CD14-positive monocyte (primary cell): ENCODE data around the gene OLFML2B. TPM values are rescaled to one million over a fixed set of nuclear protein-coding genes. Genes with fewer than 3 reads are reported as not detected.

Experiments
- DNase-seq, 3 donors: peaks; one replicate each; pipeline ENCODE4 v3.0.0-alpha.2; 2011 to 2022
- H2AFZ ChIP-seq: 2 replicates; pipeline ENCODE4 v1.6.0; 2012; ENCODE audit warnings: mild to moderate bottlenecking, low read depth, low read length, inconsistent platforms; ENCODE audit not compliant: insufficient read depth, poor library complexity, severe bottlenecking
- H3K27ac ChIP-seq, 2 donors: 1 replicate in 1 of 2; 2 replicates in 1 of 2; pipeline ENCODE4 v1.5.1; 2012 to 2013; ENCODE audit warnings: low read length in 2 of 2, control low read depth in 1 of 2, inconsistent platforms in 1 of 2, low read depth in 1 of 2, mild to moderate bottlenecking in 1 of 2
- H3K27me3 ChIP-seq, 2 donors: one replicate each; pipeline versions ENCODE4 v1.6.0 to v1.6.1; 2011 to 2013; ENCODE audit warnings: low read length in 2 of 2; ENCODE audit not compliant: control insufficient read depth in 2 of 2, insufficient read depth in 2 of 2
- H3K36me3 ChIP-seq, 2 donors: replicated peaks in 1 of 2; 1 replicate in 1 of 2; 2 replicates in 1 of 2; pipeline versions ENCODE4 v1.5.1 to v1.6.1; 2012 to 2013; ENCODE audit warnings: low read length in 2 of 2, control low read depth in 1 of 2, inconsistent platforms in 1 of 2, mild to moderate bottlenecking in 1 of 2; ENCODE audit not compliant: insufficient read depth in 2 of 2, control insufficient read depth in 1 of 2
- H3K4me1 ChIP-seq, 2 donors: 1 replicate in 1 of 2; 2 replicates in 1 of 2; pipeline versions ENCODE4 v1.5.1 to v1.6.1; 2012 to 2013; ENCODE audit warnings: low read length in 2 of 2, control low read depth in 1 of 2, inconsistent platforms in 1 of 2, mild to moderate bottlenecking in 1 of 2, moderate library complexity in 1 of 2; ENCODE audit not compliant: insufficient read depth in 2 of 2, control insufficient read depth in 1 of 2
- H3K4me2 ChIP-seq: replicated peaks from 2 replicates; pipeline ENCODE3; 2012; ENCODE audit warnings: low read length, moderate library complexity, mild to moderate bottlenecking; ENCODE audit not compliant: poor library complexity, severe bottlenecking; ENCODE audit errors: extremely low read depth
- H3K4me3 ChIP-seq, 3 experiments: fragments of 200-600 bp in 1 of 3; sonication (generic) in 1 of 3; replicated peaks in 1 of 3; 1 replicate in 2 of 3; 2 replicates in 1 of 3; pipeline ENCODE4 v1.5.1; 2011 to 2013; ENCODE audit warnings: low read length in 3 of 3, mild to moderate bottlenecking in 3 of 3, control low read depth in 2 of 3, low read depth in 2 of 3, inconsistent platforms in 1 of 3, moderate library complexity in 1 of 3
- H3K79me2 ChIP-seq: 2 replicates; pipeline ENCODE4 v1.6.0; 2012; ENCODE audit warnings: mild to moderate bottlenecking, control low read depth, inconsistent platforms, low read length, moderate library complexity; ENCODE audit not compliant: insufficient read depth
- H3K9ac ChIP-seq: 2 replicates; pipeline ENCODE4 v1.6.0; 2017; ENCODE audit warnings: low read length, mild to moderate bottlenecking; ENCODE audit not compliant: insufficient read depth, poor library complexity, severe bottlenecking
- H3K9me3 ChIP-seq, 2 donors: replicated peaks in 1 of 2; 1 replicate in 1 of 2; 2 replicates in 1 of 2; pipeline versions ENCODE4 v1.5.1 to v1.6.1; 2012 to 2013; ENCODE audit warnings: low read length in 2 of 2, control low read depth in 1 of 2; ENCODE audit not compliant: control insufficient read depth in 1 of 2, insufficient read depth in 1 of 2
- H4K20me1 ChIP-seq: 2 replicates; pipeline ENCODE4 v1.6.0; 2012; ENCODE audit warnings: mild to moderate bottlenecking, low read length, control low read depth, moderate library complexity; ENCODE audit not compliant: insufficient read depth
- H3K27ac Mint-ChIP-seq, 7 donors: one replicate each; pipeline ENCODE4 v1.8.0; 2020; ENCODE audit warnings: mild to moderate bottlenecking in 7 of 7, mixed read lengths in 7 of 7, moderate library complexity in 6 of 7, inconsistent platforms in 2 of 7
- H3K27me3 Mint-ChIP-seq, 3 donors: one replicate each; pipeline ENCODE4 v1.8.0; 2021 to 2022; ENCODE audit warnings: low read depth in 3 of 3, mild to moderate bottlenecking in 3 of 3, mixed read lengths in 3 of 3, moderate library complexity in 3 of 3, inconsistent platforms in 1 of 3
- H3K36me3 Mint-ChIP-seq, 2 donors: one replicate each; pipeline ENCODE4 v1.8.0; 2020; ENCODE audit warnings: mixed read lengths in 2 of 2, inconsistent platforms in 1 of 2, mild to moderate bottlenecking in 1 of 2
- H3K4me1 Mint-ChIP-seq: one replicate; pipeline ENCODE4 v1.8.0; 2020; ENCODE audit warnings: mild to moderate bottlenecking, mixed read lengths
- H3K4me3 Mint-ChIP-seq, 2 donors: one replicate each; pipeline ENCODE4 v1.8.0; 2020; ENCODE audit warnings: mild to moderate bottlenecking in 2 of 2, mixed read lengths in 2 of 2, moderate library complexity in 1 of 2
- H3K9me3 Mint-ChIP-seq, 7 donors: one replicate each; pipeline ENCODE4 v1.8.0; 2020 to 2022; ENCODE audit warnings: mixed read lengths in 7 of 7, mild to moderate bottlenecking in 6 of 7, moderate library complexity in 6 of 7, inconsistent platforms in 2 of 7
- WGBS: methylation state at CpG from one replicate; pipeline ENCODE4 v1.1.5; 2013; ENCODE audit warnings: missing lambda C conversion rate; ENCODE audit not compliant: insufficient coverage; 5-methylcytosine and 5-hydroxymethylcytosine counted together
- intact Hi-C, 2 donors: fragments of 100-400 bp; cut with micrococcal nuclease; formaldehyde crosslinking; loops; one replicate each; pipeline versions ENCODE4 v1.15.0 to v1.15.1; 2023
- polyA plus RNA-seq, 3 donors: library from polyadenylated mRNA; depleted of rRNA in 1 of 3; unstranded in 2 of 3; stranded (reverse) in 1 of 3; fragments of 300-500 nt in 2 of 3; fragments of >200 nt in 1 of 3; fragmentation: Illumina TruSeq in 2 of 3; gene quantifications; 1 replicate in 2 of 3; 2 replicates in 1 of 3; pipeline ENCODE4 v1.2.3, GENCODE V29; 2012 to 2021
- TF ChIP-seq, protein P1 (sequence below): fragments of 200-600 bp; IDR thresholded peaks from one replicate; pipeline ENCODE4 v1.8.0; 2022; ENCODE audit warnings: antibody characterized with exemption, mild to moderate bottlenecking

The OLFML2B gene
- polyA plus RNA-seq, 3 donors, result 0.66 to 1.4 (median 0.95) TPM

DNA sequence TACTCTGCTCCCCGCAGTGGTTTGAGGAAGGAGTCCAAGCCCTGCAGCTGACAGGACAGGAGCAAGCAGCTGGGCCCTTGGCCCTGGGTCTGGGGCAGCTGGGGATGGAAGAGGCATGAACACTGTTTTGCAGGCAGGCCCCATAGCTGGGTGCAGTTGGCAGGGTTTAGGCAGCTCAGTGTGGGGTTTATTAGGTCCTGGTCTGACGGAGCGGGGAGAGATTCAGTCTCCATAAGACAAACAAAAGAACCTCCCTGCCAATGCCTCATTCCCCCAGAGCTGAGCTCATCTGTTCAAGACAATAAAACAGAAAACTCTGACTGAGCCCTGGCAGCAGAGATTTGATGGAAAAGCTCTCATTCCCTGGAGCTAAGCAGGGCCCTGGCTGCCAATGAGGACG lies 37.3 kb downstream of the OLFML2B start:
- Histone ChIP-seq H3K36me3 (no peaks in the 10 kb centered on the region), H4K20me1 (no peaks in the 10 kb centered on the region), H3K4me3 (no peak overlapping the region), H3K4me1 (peaks cover 28 to 34% of the 10 kb centered on the region in 2 donors), H3K27ac (no peak overlapping the region), H3K79me2 (no peaks in the 10 kb centered on the region), H3K9me3 (peaks cover 12 to 13% of the 10 kb centered on the region in 2 donors), H3K9ac (no peak overlapping the region), H3K27me3 (no peaks in the 10 kb centered on the region), H3K4me2 (no peak overlapping the region), H2AFZ (no peak overlapping the region)
- Mint-ChIP-seq H3K27me3 (peaks cover 0 to 2% (median 2%) of the 10 kb centered on the region in 3 donors), H3K9me3 (peaks cover 7 to 14% (median 11%) of the 10 kb centered on the region in 7 donors), H3K27ac (no peak overlapping the region), H3K4me1 (peaks cover 41% of the 10 kb centered on the region), H3K4me3 (no peak overlapping the region), H3K36me3 (peaks cover 4 to 10% of the 10 kb centered on the region in 2 donors)
- TF ChIP-seq, protein P1, sequence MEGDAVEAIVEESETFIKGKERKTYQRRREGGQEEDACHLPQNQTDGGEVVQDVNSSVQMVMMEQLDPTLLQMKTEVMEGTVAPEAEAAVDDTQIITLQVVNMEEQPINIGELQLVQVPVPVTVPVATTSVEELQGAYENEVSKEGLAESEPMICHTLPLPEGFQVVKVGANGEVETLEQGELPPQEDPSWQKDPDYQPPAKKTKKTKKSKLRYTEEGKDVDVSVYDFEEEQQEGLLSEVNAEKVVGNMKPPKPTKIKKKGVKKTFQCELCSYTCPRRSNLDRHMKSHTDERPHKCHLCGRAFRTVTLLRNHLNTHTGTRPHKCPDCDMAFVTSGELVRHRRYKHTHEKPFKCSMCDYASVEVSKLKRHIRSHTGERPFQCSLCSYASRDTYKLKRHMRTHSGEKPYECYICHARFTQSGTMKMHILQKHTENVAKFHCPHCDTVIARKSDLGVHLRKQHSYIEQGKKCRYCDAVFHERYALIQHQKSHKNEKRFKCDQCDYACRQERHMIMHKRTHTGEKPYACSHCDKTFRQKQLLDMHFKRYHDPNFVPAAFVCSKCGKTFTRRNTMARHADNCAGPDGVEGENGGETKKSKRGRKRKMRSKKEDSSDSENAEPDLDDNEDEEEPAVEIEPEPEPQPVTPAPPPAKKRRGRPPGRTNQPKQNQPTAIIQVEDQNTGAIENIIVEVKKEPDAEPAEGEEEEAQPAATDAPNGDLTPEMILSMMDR, result no peak
- DNase-seq, result no peak
- 81% methylated on average over 3 of the region's 4 CpGs for WGBS
- intact Hi-C loops, result no loop called here

DNA sequence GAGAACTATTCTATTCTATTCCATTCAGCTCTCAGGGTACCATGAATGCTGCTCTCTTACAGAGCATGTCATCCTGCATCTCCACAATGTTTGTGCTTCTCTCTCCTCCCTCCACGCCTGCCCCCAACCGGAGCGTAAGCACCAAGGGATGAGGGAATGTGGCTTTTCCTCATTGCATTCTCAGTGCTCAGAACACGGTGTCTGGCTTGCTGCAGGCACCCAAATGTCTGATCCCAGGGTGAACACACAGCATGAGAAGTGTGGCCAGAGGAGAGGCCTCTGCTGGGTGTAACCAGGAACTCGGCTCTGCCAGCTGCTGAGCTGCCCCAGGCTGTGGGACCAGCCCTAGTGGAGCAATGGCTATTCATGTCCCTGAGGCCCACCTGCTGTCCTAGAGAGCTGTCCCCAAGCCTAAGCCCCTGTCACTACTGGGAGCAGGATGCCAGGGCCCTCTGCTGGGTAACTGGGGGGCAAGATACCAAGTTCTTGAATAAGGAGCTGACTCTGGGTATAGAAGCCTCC lies 38.3 kb downstream of the OLFML2B start:
- Histone ChIP-seq H3K27me3 (no peaks in the 10 kb centered on the region), H3K36me3 (no peaks in the 10 kb centered on the region), H3K9me3 (peaks cover 12 to 13% of the 10 kb centered on the region in 2 donors), H3K4me1 (peaks cover 20 to 26% of the 10 kb centered on the region in 2 donors), H3K4me3 (no peak overlapping the region), H4K20me1 (no peaks in the 10 kb centered on the region), H2AFZ (no peak overlapping the region), H3K4me2 (no peak overlapping the region), H3K9ac (no peak overlapping the region), H3K27ac (no peak overlapping the region), H3K79me2 (no peaks in the 10 kb centered on the region)
- Mint-ChIP-seq H3K27ac (peak overlapping the region in 1 of 7 donors; percentile 19), H3K9me3 (peaks cover 7 to 14% (median 11%) of the 10 kb centered on the region in 7 donors), H3K4me3 (no peak overlapping the region), H3K36me3 (peaks cover 4 to 10% of the 10 kb centered on the region in 2 donors), H3K27me3 (peaks cover 0 to 2% (median 2%) of the 10 kb centered on the region in 3 donors), H3K4me1 (peaks cover 33% of the 10 kb centered on the region)
- DNase-seq, result no peak
- WGBS, result 96% methylated on average over 2 of the region's 5 CpGs
- intact Hi-C loops, result no loop called here
- TF ChIP-seq, protein P1, result no peak
